ENCODE results near the gene ROMO1. TPM values are rescaled to one million over a fixed set of nuclear protein-coding genes. Genes with fewer than 3 reads are reported as not detected.
"Not testable (repeated sequence)": the region's sequence is repeated elsewhere in the genome, so short reads cannot be mapped to it uniquely, and the experiment has no call there.

Gene ROMO1
- total RNA-seq, 1 donor from 2014 or later, result 105 TPM

GRCh38 chr20:35704514-35705261, 5.5 kb downstream of the ROMO1 start:
- H3K4me1 Mint-ChIP-seq, result peaks cover 10% of the 10 kb centered on the region
- no peak for TF ChIP-seq CTCF (IDR thresholded peaks at IDR 0.05; ENCODE audit: unreplicated experiment)
- H3K4me3 Mint-ChIP-seq, result no peak overlapping the region
- H3K9me3 Mint-ChIP-seq, result no peaks in the 10 kb centered on the region
- peaks cover 26% of the 10 kb centered on the region for H3K36me3 Mint-ChIP-seq
- peak overlapping the region; percentile 32 for H3K27ac Mint-ChIP-seq
- no peaks in the 10 kb centered on the region for H3K27me3 Mint-ChIP-seq (ENCODE audit: low read depth)
- DNase-seq (ENCODE audit: low spot score in 2 of 2, unreplicated experiment in 2 of 2), result no peak

GRCh38 chr20:35705894-35706293, 6.7 kb downstream of the ROMO1 start:
- not testable (repeated sequence) for H3K4me3 Mint-ChIP-seq; H3K4me1 Mint-ChIP-seq; H3K9me3 Mint-ChIP-seq; H3K27ac Mint-ChIP-seq; DNase-seq (ENCODE audit: low spot score in 2 of 2, unreplicated experiment in 2 of 2); H3K27me3 Mint-ChIP-seq (ENCODE audit: low read depth)
- H3K36me3 Mint-ChIP-seq, result peaks cover 30% of the 10 kb centered on the region

GRCh38 chr20:35706591-35707529, 7.7 kb downstream of the ROMO1 start:
- H3K4me1 Mint-ChIP-seq; H3K4me3 Mint-ChIP-seq; H3K27me3 Mint-ChIP-seq (ENCODE audit: low read depth); H3K9me3 Mint-ChIP-seq; DNase-seq (ENCODE audit: low spot score in 2 of 2, unreplicated experiment in 2 of 2): not testable (repeated sequence)
- peaks cover 40% of the 10 kb centered on the region for H3K36me3 Mint-ChIP-seq
- H3K27ac Mint-ChIP-seq, result peak overlapping the region; percentile 47

- no peaks in the 10 kb centered on the region for H3K9me3 Mint-ChIP-seq
- peaks cover 43% of the 10 kb centered on the region for H3K36me3 Mint-ChIP-seq
Measured at GRCh38 chr20:35708502-35708901, 9.3 kb downstream of the ROMO1 start.

GRCh38 chr20:35709259-35709658, 10.1 kb downstream of the ROMO1 start:
- Mint-ChIP-seq H3K9me3 (no peaks in the 10 kb centered on the region), H3K27me3 (ENCODE audit: low read depth) (no peaks in the 10 kb centered on the region), H3K4me1 (peaks cover 2% of the 10 kb centered on the region), H3K4me3 (no peak overlapping the region), H3K27ac (no peak overlapping the region), H3K36me3 (peaks cover 38% of the 10 kb centered on the region)
- no peak for DNase-seq (ENCODE audit: low spot score in 2 of 2, unreplicated experiment in 2 of 2)
- TF ChIP-seq CTCF (IDR thresholded peaks at IDR 0.05; ENCODE audit: unreplicated experiment), result no peak

More at GRCh38 chr20:35708502-35708901, 9.3 kb downstream of the ROMO1 start:
- H3K4me1 Mint-ChIP-seq, result peaks cover 2% of the 10 kb centered on the region
- no peak overlapping the region for H3K27ac Mint-ChIP-seq
- H3K27me3 Mint-ChIP-seq (ENCODE audit: low read depth), result no peaks in the 10 kb centered on the region
- no peak for DNase-seq (ENCODE audit: low spot score in 2 of 2, unreplicated experiment in 2 of 2)
- no peak for TF ChIP-seq CTCF (IDR thresholded peaks at IDR 0.05; ENCODE audit: unreplicated experiment)
- no peak overlapping the region for H3K4me3 Mint-ChIP-seq

- Mint-ChIP-seq H3K4me3 (no peak overlapping the region), H3K27me3 (ENCODE audit: low read depth) (no peaks in the 10 kb centered on the region), H3K9me3 (no peaks in the 10 kb centered on the region), H3K36me3 (peaks cover 34% of the 10 kb centered on the region), H3K4me1 (peaks cover 2% of the 10 kb centered on the region), H3K27ac (no peak overlapping the region)
- no peak for TF ChIP-seq CTCF (IDR thresholded peaks at IDR 0.05; ENCODE audit: unreplicated experiment)
- no peak for DNase-seq (ENCODE audit: low spot score in 2 of 2, unreplicated experiment in 2 of 2)
Measured at GRCh38 chr20:35710039-35710438, 10.8 kb downstream of the ROMO1 start.
